HG03565 (cell line): ENCODE data around the gene SH3TC2.
"Not testable (repeated sequence)": the region's sequence is repeated elsewhere in the genome, so short reads cannot be mapped to it uniquely, and the experiment has no call there.

ENCODE experiments used
- ATAC-seq: cut with Tn5 transposase; IDR thresholded peaks from one replicate; pipeline ENCODE4 v1.9.1; 2021; ENCODE audit warnings: mild to moderate bottlenecking, moderate library complexity; ENCODE audit not compliant: unreplicated experiment

The SH3TC2 gene

GRCh38 chr5:149063017-149063687, at the start of gene SH3TC2:
TSS of gene SH3TC2 (minus strand) at chr5:149063062. CDS start at chr5:149063022, 40 bp downstream.
- no peak for ATAC-seq

GRCh38 chr5:149110406-149110805, 47.5 kb upstream of the SH3TC2 start:
- no peak for ATAC-seq

GRCh38 chr5:149108651-149109280, 45.9 kb upstream of the SH3TC2 start:
- ATAC-seq: no peak

- ATAC-seq: no peak
Observed at GRCh38 chr5:149100331-149100730, 37.5 kb upstream of the SH3TC2 start.

- ATAC-seq: no peak
Observed at GRCh38 chr5:149099920-149100319, 37.1 kb upstream of the SH3TC2 start.

GRCh38 chr5:149094996-149095395, 32.1 kb upstream of the SH3TC2 start:
- no peak for ATAC-seq

GRCh38 chr5:149093625-149094024, 30.8 kb upstream of the SH3TC2 start:
- ATAC-seq: no peak

- ATAC-seq: no peak
Observed at GRCh38 chr5:149089796-149090195, 26.9 kb upstream of the SH3TC2 start.

- ATAC-seq: no peak
Observed at GRCh38 chr5:149088686-149089085, 25.8 kb upstream of the SH3TC2 start.

GRCh38 chr5:149083846-149084245, 21.0 kb upstream of the SH3TC2 start:
- no peak for ATAC-seq

GRCh38 chr5:149082271-149082670, 19.4 kb upstream of the SH3TC2 start:
- no peak for ATAC-seq

GRCh38 chr5:149080294-149080693, 17.4 kb upstream of the SH3TC2 start:
- no peak for ATAC-seq

GRCh38 chr5:149079883-149080282, 17.0 kb upstream of the SH3TC2 start:
- ATAC-seq: no peak

- ATAC-seq: not testable (repeated sequence)
Observed at GRCh38 chr5:149074071-149074470, 11.2 kb upstream of the SH3TC2 start.

- ATAC-seq: no peak
Observed at GRCh38 chr5:149073213-149073612, 10.4 kb upstream of the SH3TC2 start.

GRCh38 chr5:149072791-149073190, 9.9 kb upstream of the SH3TC2 start:
- no peak for ATAC-seq

- no peak for ATAC-seq
Observed at GRCh38 chr5:149072376-149072775, 9.5 kb upstream of the SH3TC2 start.

- no peak for ATAC-seq
Observed at GRCh38 chr5:149071756-149072155, 8.9 kb upstream of the SH3TC2 start.

- ATAC-seq: no peak
Observed at GRCh38 chr5:149071216-149071615, 8.4 kb upstream of the SH3TC2 start.

GRCh38 chr5:149069711-149070110, 6.8 kb upstream of the SH3TC2 start:
- ATAC-seq: no peak

- ATAC-seq: no peak
Observed at GRCh38 chr5:149063896-149064478, 1.1 kb upstream of the SH3TC2 start.

- no peak for ATAC-seq
Observed at GRCh38 chr5:149062371-149063016, 368 bp downstream of the SH3TC2 start.
